ENCODE measurements around the gene SUPT3H.

DNA sequence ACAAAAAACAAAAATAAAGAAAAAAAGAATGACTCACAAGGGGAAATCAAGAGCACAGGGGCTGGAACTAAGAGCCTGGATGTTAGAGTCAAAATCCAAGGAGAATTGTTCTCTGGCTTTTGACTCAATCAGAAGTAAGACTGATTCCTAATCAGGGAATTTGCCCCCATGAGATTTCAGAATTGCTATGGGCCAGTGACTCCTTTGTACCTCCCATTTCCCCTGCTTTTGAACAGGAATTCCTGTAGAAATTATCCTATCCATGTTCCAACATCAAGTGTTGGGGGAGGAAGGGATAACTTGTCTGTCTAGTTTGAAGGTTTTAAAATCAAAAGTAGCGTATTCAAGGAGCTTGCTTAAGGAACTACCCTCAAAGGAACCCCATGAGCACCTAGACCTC is 593.5 kb downstream of the SUPT3H start:
- TF ChIP-seq, protein P1, sequence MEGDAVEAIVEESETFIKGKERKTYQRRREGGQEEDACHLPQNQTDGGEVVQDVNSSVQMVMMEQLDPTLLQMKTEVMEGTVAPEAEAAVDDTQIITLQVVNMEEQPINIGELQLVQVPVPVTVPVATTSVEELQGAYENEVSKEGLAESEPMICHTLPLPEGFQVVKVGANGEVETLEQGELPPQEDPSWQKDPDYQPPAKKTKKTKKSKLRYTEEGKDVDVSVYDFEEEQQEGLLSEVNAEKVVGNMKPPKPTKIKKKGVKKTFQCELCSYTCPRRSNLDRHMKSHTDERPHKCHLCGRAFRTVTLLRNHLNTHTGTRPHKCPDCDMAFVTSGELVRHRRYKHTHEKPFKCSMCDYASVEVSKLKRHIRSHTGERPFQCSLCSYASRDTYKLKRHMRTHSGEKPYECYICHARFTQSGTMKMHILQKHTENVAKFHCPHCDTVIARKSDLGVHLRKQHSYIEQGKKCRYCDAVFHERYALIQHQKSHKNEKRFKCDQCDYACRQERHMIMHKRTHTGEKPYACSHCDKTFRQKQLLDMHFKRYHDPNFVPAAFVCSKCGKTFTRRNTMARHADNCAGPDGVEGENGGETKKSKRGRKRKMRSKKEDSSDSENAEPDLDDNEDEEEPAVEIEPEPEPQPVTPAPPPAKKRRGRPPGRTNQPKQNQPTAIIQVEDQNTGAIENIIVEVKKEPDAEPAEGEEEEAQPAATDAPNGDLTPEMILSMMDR (conservative IDR thresholded peaks at IDR 0.05) = no peak
- no peak for TF ChIP-seq ZFX (IDR thresholded peaks at IDR 0.05)
